Uterus (tissue), 2 donors: Measurements from ENCODE around the gene CSTB.

Experiments
- POLR2A ChIP-seq, 2 donors: fragments of 450-650 bp; IDR thresholded peaks; one replicate each; pipeline ENCODE4 v1.6.1; 2016; ENCODE audit warnings: antibody characterized with exemption in 2 of 2, mild to moderate bottlenecking in 1 of 2, moderate library complexity in 1 of 2
- TF ChIP-seq, protein P1 (sequence below), 4 experiments: fragments of 200-600 bp in 2 of 4; fragments of 450-650 bp in 2 of 4; sonication (generic) in 2 of 4; IDR thresholded peaks; one replicate each; pipeline ENCODE4 v1.5.1; 2016 to 2019; ENCODE audit warnings: antibody characterized with exemption in 4 of 4, mild to moderate bottlenecking in 2 of 4, moderate library complexity in 1 of 4

DNA sequence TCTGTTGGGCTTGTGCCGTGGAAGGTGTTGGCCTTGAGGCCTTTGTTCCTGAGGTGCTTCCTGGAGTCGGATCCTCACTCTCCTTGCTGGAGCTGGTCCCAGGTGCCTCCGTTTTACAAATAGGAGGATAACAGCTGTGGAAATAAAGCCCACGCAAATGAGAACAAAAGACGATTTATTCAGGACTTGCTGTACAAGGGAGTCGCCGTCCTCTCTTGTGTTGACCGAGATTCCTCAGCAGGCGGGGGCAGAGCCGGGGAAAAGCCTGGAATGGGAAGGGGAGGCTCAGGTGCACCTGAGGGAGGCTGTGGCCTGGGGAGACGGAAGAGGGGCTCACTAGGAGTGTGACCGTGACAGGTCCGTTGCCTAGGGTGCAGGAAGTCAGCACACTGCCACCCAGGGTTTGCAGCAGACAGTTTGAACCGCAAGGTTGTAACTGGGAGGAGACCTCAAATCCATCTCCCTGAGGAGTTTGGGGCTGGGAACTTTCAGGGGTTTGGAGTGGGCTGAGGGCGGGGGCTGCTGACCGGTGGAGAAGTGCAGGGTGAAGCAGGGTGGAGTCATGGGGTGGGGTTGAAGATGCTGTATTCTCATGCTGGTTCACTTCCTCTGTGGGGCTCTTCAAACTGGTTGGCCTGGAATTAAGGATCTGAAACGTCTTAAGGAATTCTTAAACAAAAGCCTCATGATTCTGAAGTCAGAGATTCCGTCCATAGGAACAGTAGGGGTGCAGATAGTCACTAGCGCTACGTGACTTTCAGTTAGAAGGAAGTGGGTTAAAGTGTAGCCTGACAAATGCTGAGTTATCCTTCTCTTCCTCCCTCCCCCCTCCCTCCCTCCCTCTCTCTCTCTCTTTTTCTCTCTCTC lies 2.6 kb upstream of the CSTB start:
- TF ChIP-seq, protein P1, sequence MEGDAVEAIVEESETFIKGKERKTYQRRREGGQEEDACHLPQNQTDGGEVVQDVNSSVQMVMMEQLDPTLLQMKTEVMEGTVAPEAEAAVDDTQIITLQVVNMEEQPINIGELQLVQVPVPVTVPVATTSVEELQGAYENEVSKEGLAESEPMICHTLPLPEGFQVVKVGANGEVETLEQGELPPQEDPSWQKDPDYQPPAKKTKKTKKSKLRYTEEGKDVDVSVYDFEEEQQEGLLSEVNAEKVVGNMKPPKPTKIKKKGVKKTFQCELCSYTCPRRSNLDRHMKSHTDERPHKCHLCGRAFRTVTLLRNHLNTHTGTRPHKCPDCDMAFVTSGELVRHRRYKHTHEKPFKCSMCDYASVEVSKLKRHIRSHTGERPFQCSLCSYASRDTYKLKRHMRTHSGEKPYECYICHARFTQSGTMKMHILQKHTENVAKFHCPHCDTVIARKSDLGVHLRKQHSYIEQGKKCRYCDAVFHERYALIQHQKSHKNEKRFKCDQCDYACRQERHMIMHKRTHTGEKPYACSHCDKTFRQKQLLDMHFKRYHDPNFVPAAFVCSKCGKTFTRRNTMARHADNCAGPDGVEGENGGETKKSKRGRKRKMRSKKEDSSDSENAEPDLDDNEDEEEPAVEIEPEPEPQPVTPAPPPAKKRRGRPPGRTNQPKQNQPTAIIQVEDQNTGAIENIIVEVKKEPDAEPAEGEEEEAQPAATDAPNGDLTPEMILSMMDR (IDR thresholded peaks at IDR 0.05), result no peak
- TF ChIP-seq POLR2A (IDR thresholded peaks at IDR 0.05), result no peak
